Loucy (cell line): ENCODE measurements around the gene TPD52L1.

Experiments
- H2AFZ ChIP-seq: fragments of 200-600 bp; sonication (generic); 2 replicates; pipeline ENCODE4 v1.6.0; 2016; ENCODE audit warnings: antibody characterized with exemption, mild to moderate bottlenecking, low read length, moderate library complexity
- H3F3A ChIP-seq: fragments of 200-600 bp; 2 replicates; pipeline ENCODE4 v1.6.0; 2016; ENCODE audit warnings: antibody characterized with exemption, low read depth, mild to moderate bottlenecking
- H3K27me3 ChIP-seq: fragments of 200-600 bp; sonication (generic); 2 replicates; pipeline ENCODE4 v1.6.1; 2014; ENCODE audit warnings: low read length, mild to moderate bottlenecking; ENCODE audit not compliant: insufficient read depth, poor library complexity, severe bottlenecking
- H3K36me3 ChIP-seq: fragments of 200-600 bp; sonication (generic); 2 replicates; pipeline ENCODE4 v1.6.1; 2016; ENCODE audit warnings: low read length; ENCODE audit not compliant: insufficient read depth
- H3K4me1 ChIP-seq: fragments of 200-600 bp; sonication (generic); 2 replicates; pipeline ENCODE4 v1.5.1; 2014; ENCODE audit warnings: low read length, mild to moderate bottlenecking; ENCODE audit not compliant: insufficient read depth, poor library complexity, severe bottlenecking
- H3K4me2 ChIP-seq: fragments of 200-600 bp; sonication (generic); 2 replicates; pipeline ENCODE4 v1.6.0; 2014; ENCODE audit warnings: antibody characterized with exemption, low read length, low read depth, mild to moderate bottlenecking; ENCODE audit not compliant: poor library complexity, severe bottlenecking
- H3K4me3 ChIP-seq: fragments of 200-600 bp; sonication (generic); 2 replicates; pipeline ENCODE4 v1.5.1; 2014; ENCODE audit warnings: low read length, mild to moderate bottlenecking, mixed read lengths; ENCODE audit not compliant: poor library complexity, severe bottlenecking
- H3K79me2 ChIP-seq: fragments of 200-600 bp; sonication (generic); 2 replicates; pipeline ENCODE4 v1.6.1; 2014; ENCODE audit warnings: low read length; ENCODE audit not compliant: insufficient read depth
- H3K9ac ChIP-seq: fragments of 200-600 bp; sonication (generic); 2 replicates; pipeline ENCODE4 v1.6.0; 2014; ENCODE audit warnings: mild to moderate bottlenecking, low read depth, low read length, moderate library complexity; ENCODE audit not compliant: poor library complexity, severe bottlenecking
- H3K9me2 ChIP-seq: fragments of 200-600 bp; sonication (generic); replicated peaks from 2 replicates; pipeline ENCODE4 v1.6.1; 2016; ENCODE audit warnings: low read depth, low read length, mixed read lengths
- H3K9me3 ChIP-seq: fragments of 200-600 bp; sonication (generic); 2 replicates; pipeline ENCODE4 v1.6.1; 2014; ENCODE audit warnings: mild to moderate bottlenecking, antibody characterized with exemption, low read length, low read depth; ENCODE audit not compliant: insufficient read depth
- H4K20me1 ChIP-seq: fragments of 200-600 bp; sonication (generic); 2 replicates; pipeline ENCODE4 v1.6.0; 2014; ENCODE audit warnings: antibody characterized with exemption, low read length, mild to moderate bottlenecking; ENCODE audit not compliant: insufficient read depth, poor library complexity, severe bottlenecking
- EZH2phosphoT487 ChIP-seq: fragments of 200-600 bp; IDR thresholded peaks from 2 replicates; pipeline ENCODE4 v1.6.1; 2018; ENCODE audit warnings: antibody characterized with exemption, mild to moderate bottlenecking, moderate library complexity, borderline replicate concordance
- TF ChIP-seq, protein P1 (sequence below): fragments of 200-600 bp; sonication (generic); conservative IDR thresholded peaks from 2 replicates; pipeline ENCODE4 v1.5.1; 2014; ENCODE audit warnings: mild to moderate bottlenecking, antibody characterized with exemption, low read length

The TPD52L1 gene

DNA sequence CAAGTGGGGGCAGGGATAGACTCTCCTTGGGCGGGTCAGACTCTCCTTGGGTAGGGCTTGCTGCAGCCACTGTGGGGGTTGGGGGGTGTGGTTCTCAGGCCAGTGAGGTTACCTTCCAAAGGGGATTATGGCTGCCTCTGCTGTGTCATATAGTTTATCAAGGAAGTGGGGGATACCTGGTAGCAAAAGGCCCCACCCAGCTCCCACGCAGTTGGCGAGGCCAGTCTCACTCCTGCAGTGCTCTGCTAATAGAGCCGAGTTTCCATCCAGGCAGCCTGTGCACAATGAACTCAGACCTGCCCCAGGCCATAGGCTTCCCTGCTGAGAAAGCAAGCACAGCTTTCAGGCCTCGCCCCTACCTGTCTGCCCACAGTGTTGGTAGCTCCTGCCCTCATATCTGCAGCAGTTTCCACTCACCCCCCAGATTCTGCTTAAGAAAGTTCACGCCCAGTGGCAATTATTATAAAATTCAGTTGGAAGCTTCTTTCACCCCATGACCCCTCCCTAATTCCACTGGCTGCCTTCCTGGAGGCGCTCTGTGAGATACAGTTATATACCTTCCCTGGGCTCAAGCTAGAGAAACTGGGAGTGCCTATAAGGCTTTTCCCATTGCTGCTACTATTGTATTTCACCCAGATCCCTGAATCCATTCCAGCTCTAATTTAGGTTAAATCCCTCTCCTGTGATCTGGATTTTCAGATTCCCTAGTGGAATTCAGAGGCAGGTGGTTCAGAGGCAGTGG lies 92.1 kb downstream of the TPD52L1 start:
- Histone ChIP-seq H4K20me1 (no peaks in the 10 kb centered on the region), H3K36me3 (no peaks in the 10 kb centered on the region), H3K79me2 (no peaks in the 10 kb centered on the region), H3K4me1 (no peaks in the 10 kb centered on the region), H3K9me2 (no peaks in the 10 kb centered on the region), H2AFZ (no peak overlapping the region), H3K9ac (no peak overlapping the region), H3K4me3 (no peak overlapping the region), H3K27me3 (no peaks in the 10 kb centered on the region), H3F3A (no peaks in the 10 kb centered on the region), H3K9me3 (no peaks in the 10 kb centered on the region), H3K4me2 (no peak overlapping the region)
- TF ChIP-seq EZH2phosphoT487: no peak
- TF ChIP-seq, protein P1, sequence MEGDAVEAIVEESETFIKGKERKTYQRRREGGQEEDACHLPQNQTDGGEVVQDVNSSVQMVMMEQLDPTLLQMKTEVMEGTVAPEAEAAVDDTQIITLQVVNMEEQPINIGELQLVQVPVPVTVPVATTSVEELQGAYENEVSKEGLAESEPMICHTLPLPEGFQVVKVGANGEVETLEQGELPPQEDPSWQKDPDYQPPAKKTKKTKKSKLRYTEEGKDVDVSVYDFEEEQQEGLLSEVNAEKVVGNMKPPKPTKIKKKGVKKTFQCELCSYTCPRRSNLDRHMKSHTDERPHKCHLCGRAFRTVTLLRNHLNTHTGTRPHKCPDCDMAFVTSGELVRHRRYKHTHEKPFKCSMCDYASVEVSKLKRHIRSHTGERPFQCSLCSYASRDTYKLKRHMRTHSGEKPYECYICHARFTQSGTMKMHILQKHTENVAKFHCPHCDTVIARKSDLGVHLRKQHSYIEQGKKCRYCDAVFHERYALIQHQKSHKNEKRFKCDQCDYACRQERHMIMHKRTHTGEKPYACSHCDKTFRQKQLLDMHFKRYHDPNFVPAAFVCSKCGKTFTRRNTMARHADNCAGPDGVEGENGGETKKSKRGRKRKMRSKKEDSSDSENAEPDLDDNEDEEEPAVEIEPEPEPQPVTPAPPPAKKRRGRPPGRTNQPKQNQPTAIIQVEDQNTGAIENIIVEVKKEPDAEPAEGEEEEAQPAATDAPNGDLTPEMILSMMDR: no peak

DNA sequence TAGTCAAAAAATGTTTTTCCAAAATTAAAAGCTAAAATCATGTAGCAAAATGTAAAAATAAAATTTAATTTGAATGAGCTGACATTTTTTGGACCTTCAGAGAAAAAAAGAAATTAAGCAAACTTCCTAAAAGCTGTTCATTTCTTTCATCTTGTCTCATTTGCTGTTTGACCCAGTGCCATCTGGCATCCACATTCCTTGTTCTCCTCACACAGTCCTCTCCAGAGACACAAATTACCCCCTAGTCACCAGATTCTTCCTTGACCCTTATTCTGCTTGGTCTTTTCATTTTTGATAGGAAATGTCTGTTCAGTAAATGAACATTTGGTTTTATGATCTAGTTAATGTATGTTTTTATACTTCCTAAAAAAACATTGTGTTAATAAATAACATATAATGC lies 93.0 kb downstream of the TPD52L1 start:
- Histone ChIP-seq H2AFZ (no peak overlapping the region), H3K4me2 (no peak overlapping the region), H3K4me3 (no peak overlapping the region), H3K79me2 (no peaks in the 10 kb centered on the region), H3F3A (no peaks in the 10 kb centered on the region), H3K9me2 (no peaks in the 10 kb centered on the region), H3K27me3 (no peaks in the 10 kb centered on the region), H3K9me3 (no peaks in the 10 kb centered on the region), H3K9ac (no peak overlapping the region), H3K36me3 (no peaks in the 10 kb centered on the region), H3K4me1 (no peaks in the 10 kb centered on the region), H4K20me1 (no peaks in the 10 kb centered on the region)
- TF ChIP-seq, protein P1: no peak
- TF ChIP-seq EZH2phosphoT487: no peak

DNA sequence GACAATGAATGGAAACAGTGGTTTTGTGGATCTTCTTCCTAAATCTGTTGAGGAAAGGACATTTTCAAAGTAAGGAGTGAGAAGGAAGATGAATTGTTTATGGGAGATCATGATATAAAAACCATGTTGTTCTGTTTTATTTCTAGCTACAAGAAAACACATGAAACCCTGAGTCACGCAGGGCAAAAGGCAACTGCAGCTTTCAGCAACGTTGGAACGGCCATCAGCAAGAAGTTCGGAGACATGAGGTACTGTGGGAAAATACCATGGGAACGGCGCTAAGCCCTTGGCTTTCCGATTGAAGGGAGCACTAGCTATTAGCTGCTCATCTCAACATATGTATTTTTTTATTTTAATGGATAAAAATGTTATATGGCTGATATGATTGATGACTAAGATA lies 94.6 kb downstream of the TPD52L1 start:
- Histone ChIP-seq H3K9me2 (no peaks in the 10 kb centered on the region), H3K27me3 (no peaks in the 10 kb centered on the region), H3K36me3 (no peaks in the 10 kb centered on the region), H3K9ac (no peak overlapping the region), H3K4me1 (no peaks in the 10 kb centered on the region), H3K4me2 (no peak overlapping the region), H3K79me2 (no peaks in the 10 kb centered on the region), H2AFZ (no peak overlapping the region), H3F3A (no peaks in the 10 kb centered on the region), H4K20me1 (no peaks in the 10 kb centered on the region), H3K4me3 (no peak overlapping the region), H3K9me3 (no peaks in the 10 kb centered on the region)
- TF ChIP-seq EZH2phosphoT487: no peak
- TF ChIP-seq, protein P1: no peak
